GM18498 (cell line): ENCODE results near the gene DCLRE1C.
"Not testable (repeated sequence)": the region's sequence is repeated elsewhere in the genome, so short reads cannot be mapped to it uniquely, and the experiment has no call there.

ENCODE experiments used
- ATAC-seq: cut with Tn5 transposase; IDR thresholded peaks from one replicate; pipeline ENCODE4 v1.9.1; 2021; ENCODE audit warnings: mild to moderate bottlenecking, moderate library complexity; ENCODE audit not compliant: unreplicated experiment

The DCLRE1C gene

GRCh38 chr10:14891151-14891550 lies 62.7 kb downstream of the DCLRE1C start:
- no peak for ATAC-seq

- no peak for ATAC-seq
These were observed 64.6 kb downstream of the DCLRE1C start for GRCh38 chr10:14889318-14889717.

- no peak for ATAC-seq
These were observed 69.8 kb downstream of the DCLRE1C start for GRCh38 chr10:14884082-14884481.

- ATAC-seq, result no peak
These were observed 73.7 kb downstream of the DCLRE1C start for GRCh38 chr10:14880229-14880628.

GRCh38 chr10:14879928-14880193 lies 74.0 kb downstream of the DCLRE1C start:
- no peak for ATAC-seq

GRCh38 chr10:14879124-14879927 lies 74.6 kb downstream of the DCLRE1C start:
- ATAC-seq, result peak; percentile 28

- ATAC-seq, result peak; percentile 95
These were observed 75.4 kb downstream of the DCLRE1C start, which contains the start of gene SUV39H2 for GRCh38 chr10:14878266-14879123. Gene SUV39H2, plus strand, starts transcription at chr10:14878866. Its CDS starts 23 bp downstream, at chr10:14878889.

- ATAC-seq, result no peak
These were observed 77.1 kb downstream of the DCLRE1C start for GRCh38 chr10:14876764-14877163.

GRCh38 chr10:14875941-14876340 lies 78.0 kb downstream of the DCLRE1C start:
- ATAC-seq, result no peak

GRCh38 chr10:14873090-14873760 lies 80.7 kb downstream of the DCLRE1C start:
- ATAC-seq, result peak; percentile 47

- not testable (repeated sequence) for ATAC-seq
These were observed 89.0 kb downstream of the DCLRE1C start for GRCh38 chr10:14864871-14865270.

GRCh38 chr10:14864466-14864865 lies 89.4 kb downstream of the DCLRE1C start:
- not testable (repeated sequence) for ATAC-seq

GRCh38 chr10:14860791-14861190 lies 93.1 kb downstream of the DCLRE1C start:
- no peak for ATAC-seq

- ATAC-seq, result no peak
These were observed 94.1 kb downstream of the DCLRE1C start for GRCh38 chr10:14859775-14860174.

- no peak for ATAC-seq
These were observed 94.9 kb downstream of the DCLRE1C start for GRCh38 chr10:14859043-14859442.

GRCh38 chr10:14858338-14858960 lies 95.4 kb downstream of the DCLRE1C start:
- no peak for ATAC-seq

GRCh38 chr10:14855453-14855852 lies 98.4 kb downstream of the DCLRE1C start:
- ATAC-seq, result no peak

- no peak for ATAC-seq
These were observed 101.7 kb downstream of the DCLRE1C start for GRCh38 chr10:14852236-14852635.
